GM19240 (cell line): ENCODE data around the gene ZDHHC12.

ENCODE experiments used
- DNase-seq: peaks from one replicate; pipeline ENCODE4 v3.0.0; 2011; ENCODE audit warnings: low spot score; ENCODE audit not compliant: insufficient read length

ZDHHC12 gene, protein sequence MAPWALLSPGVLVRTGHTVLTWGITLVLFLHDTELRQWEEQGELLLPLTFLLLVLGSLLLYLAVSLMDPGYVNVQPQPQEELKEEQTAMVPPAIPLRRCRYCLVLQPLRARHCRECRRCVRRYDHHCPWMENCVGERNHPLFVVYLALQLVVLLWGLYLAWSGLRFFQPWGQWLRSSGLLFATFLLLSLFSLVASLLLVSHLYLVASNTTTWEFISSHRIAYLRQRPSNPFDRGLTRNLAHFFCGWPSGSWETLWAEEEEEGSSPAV

DNA sequence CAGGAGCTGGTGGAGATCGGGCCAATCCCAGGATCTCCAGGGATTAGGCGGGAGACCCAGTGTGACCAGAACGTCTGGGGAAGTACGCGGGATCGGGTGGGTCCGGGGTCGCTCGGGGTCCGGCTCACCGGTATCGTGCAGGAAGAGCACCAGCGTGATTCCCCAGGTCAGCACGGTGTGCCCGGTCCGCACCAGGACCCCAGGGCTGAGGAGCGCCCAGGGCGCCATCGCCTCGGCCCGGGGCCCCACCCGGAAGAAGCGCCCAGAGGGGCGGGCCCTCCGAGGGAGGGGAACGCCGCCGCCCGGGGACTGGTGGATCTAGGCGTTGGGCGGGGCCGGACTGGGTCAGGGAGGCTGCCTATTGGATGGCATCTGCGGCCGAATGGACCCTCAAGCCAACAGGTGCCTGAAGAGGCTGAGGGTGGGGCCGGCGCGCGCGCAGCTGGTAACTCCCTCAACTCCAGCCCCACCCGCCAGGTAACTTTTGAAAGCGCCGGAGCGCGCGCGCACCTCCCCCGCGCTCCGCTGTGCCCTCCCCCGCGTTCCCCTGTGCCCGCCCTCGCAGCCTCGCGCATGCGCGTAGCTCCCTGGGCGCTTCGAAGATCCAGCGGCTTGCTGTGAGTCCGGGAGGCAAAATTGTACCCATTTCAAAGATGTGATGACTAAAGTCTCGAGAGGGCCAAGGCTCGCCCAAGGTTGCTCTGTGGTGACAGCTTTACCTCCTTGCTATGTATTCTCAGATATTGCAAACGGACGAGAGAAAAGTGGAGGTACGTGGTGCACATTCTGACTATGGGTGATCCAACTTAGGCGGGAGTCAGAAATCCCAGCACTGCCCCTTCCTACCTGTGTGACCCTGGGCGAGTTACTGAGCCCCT is at the start of gene ZDHHC12:
Gene ZDHHC12, minus strand, starts transcription at position 262 of the 878 bp plus-strand sequence. Its CDS starts 34 bp downstream, at position 228.
- DNase-seq: peak; percentile 100

DNA sequence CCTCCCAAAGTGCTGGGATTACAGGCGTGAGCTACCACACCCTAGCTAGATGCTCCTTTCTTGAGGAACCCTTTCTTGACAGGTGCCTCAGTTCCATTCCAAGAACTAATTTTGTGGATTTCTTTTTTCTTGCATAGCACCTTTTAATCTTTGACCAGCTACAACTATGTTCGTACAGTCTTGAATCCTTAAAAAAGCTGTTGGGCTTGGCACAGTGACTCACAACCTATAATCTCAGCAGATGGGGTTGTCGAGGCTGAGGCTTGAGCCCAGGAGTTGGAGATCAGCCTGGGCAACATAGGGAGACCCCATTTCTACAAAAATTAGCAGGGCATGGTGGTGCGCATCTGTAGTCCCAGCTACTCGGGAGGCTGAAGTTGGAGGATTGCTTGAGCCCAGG is 49.1 kb upstream of the ZDHHC12 start:
- DNase-seq: no peak

DNA sequence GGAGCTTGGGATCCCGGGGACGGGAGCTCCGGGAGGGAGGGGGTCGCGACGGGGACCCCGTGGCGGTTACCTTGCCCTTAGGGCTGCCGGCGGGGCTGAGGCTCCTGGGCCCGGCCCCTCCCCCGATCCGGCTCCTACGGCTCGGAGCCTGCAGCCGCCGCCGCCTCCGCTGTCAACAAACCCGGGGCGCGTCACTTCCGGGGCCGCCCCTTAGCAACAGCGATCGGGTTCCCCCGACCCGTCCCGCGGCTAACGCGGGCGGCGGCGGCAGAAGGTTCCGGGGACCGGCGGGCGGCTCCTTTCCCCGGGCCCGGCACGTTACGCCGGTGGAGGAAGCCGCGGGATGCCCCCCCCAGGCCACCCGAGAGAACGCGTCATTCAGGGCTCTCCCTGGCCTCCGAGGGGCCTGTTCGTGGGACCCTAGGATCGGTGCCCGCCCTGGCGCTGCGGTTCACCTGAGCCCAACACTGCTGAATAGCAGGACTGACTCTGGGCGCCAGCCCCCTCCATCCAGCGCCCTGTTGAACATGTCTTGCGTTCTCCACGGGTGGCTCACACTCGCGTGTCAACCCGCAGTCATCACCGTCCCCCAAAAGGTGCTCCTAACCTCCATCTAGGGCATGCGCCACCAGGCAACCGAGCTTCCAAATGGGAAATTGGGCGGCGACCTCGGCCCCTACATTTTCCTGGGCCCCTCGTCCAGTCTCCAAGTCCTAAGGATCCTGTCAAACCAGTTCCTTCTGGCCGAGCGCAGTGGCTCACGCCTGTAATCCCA is 48.0 kb upstream of the ZDHHC12 start, which contains the start of gene ZER1:
Gene ZER1, minus strand, starts transcription at position 183 of the 775 bp plus-strand sequence. CDS start 16,362 bp downstream, outside the sequence.
- peak; percentile 95 for DNase-seq

DNA sequence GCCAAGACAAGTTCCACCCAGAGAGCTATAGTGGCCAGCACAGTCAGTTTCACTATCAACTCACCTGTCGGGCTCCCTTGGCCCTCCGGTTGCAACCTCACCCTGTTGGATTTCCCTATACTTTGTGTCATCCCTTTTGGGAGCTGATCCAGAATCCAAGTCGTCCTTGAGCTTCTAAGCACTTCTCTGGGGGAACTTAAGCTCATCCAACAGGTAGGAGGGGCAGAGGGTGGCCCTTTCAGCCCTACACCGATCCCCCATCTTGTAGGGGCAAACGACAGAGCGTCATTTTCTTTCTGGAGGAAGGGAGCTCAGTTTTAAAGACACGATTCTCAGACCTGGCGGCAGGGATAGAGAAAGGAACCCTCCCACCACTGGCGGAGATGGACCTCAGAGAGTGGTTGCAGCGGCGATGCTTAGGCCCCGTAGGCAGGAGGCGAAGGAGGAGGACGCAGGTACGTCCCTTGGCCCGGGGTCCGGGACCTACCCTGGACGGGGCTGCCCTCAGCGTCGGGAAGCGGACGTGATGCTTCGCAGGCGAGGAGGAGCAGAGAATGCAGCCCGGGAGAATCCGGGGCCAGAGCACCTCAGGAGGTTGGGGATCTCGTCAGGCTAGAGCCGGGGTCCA is 47.3 kb upstream of the ZDHHC12 start:
- no peak for DNase-seq

DNA sequence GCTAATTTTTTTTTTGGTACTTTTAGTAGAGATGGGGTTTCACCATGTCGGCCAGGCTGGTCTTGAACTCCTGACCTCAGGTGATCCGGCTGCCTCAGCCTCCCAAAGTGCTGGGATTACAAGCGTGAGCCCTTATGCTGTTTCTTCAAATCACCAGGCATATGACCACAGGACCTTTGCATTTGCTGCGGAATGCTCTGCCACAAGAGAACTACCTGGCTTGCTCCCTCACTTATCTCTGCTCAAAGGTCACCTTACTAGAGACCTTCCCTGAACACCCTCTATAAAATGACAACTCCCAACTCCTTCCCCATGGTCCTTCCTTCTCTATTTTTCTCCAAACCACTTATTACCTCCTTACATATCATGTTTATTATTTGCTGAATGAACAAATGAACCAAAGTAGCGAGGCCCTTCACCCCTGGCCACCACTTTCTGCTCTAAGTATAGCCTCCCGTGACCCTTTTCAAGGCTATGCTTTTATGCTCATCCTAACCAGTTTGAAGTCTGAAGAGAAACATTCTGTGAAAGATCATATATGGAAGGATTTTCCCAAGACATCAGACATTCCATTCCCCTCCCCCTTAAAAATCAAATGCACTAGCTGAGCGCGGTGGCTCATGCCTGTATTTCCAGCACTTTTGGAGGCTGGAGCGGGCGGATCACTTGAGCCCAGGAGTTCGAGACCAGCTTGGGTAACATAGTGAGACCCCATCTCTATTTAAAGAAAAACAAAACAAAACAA is 46.5 kb upstream of the ZDHHC12 start:
- no peak for DNase-seq

DNA sequence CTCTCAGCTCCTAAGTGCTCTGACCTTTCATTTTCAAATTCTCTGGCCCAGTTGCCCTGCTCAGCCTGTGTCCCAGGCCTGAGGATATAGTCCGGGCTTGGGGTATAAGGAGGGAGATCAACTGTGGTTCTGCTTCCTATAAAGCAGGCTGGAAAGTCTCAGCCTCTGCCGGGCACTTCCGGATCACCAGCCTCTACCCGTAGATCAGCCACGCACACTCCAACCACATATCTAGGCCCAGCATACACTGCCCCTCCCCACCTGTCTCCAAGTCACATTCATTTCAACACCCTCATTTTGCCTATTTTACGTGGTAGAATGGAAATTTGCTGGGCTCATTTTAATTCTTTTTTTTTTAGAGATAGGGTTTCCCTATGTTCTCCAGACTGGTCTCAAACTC is 44.7 kb upstream of the ZDHHC12 start:
- no peak for DNase-seq

DNA sequence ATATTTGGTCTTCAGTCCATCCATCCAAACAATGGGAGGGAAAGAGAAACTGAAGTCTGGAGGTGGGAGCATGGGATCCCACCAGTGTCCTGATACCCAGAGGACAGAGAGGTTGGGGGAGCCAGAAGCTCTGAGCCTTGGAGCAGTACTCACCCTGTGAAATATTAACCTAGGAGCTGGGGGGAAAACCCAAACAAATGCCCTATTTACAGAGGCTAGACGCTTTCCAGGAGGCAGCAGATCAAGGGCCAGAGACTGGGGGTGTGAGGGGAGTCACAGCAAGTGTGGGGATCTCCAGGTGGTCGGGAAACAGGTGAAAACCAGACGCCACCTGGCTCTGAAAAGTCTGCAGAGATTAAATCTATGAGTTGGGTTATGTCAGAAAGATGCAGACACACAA is 41.6 kb upstream of the ZDHHC12 start:
- no peak for DNase-seq

DNA sequence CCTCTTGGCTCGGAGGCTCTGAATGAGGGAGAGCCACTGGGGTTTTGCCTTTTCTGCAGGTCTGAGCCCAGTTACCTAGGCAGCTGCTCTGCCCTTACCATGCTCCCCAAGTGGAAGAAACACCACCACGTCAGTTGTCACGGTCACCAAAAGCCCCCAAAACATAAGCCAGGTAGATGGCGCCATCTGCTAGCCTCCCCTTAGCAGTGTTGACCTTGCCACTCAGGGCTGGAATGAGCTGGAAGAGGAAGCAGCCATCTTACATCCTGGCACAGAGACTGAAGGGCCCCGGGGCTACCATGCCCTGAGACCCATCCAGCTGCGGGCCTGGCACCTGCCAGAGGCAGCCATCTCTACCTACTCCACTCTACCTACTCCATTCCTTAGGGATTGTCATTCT is 40.4 kb upstream of the ZDHHC12 start:
- DNase-seq: no peak

DNA sequence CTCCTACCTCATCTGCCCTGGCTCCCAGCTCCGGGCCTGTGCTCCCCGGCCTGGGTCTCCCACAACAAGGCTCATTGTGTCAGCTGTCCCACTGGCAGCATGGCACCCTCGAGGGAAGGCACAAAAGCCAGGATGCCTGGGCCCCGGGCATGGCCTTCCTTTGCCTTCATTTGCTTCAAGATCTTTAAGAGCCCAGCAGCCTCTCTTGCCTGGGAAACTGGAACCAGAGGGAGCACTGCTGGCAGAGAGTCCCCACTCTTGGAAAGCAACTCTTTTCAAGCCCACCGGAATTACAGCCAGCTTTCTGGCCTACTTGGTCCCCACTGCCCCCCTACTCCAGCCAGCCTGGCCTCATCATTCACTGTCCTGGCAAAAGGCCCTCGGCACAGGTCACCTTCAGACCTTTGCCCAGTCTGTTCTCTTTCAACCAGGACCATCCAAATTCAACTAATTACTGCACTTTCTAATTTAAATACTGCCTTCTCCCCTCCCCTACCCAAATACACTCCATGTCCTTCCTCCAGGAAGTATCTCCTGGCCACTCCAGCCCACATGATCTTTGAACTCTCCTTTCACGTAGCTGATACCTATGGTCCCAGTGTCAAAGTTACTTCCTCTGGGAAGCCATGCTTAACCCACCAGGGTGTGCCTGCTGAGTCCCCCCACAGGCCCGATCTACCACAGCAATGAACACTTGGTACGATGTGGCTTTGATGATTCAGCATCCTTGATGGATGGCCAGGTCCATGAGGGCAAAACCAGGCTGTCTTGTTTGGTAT is 38.9 kb upstream of the ZDHHC12 start:
- DNase-seq: no peak

DNA sequence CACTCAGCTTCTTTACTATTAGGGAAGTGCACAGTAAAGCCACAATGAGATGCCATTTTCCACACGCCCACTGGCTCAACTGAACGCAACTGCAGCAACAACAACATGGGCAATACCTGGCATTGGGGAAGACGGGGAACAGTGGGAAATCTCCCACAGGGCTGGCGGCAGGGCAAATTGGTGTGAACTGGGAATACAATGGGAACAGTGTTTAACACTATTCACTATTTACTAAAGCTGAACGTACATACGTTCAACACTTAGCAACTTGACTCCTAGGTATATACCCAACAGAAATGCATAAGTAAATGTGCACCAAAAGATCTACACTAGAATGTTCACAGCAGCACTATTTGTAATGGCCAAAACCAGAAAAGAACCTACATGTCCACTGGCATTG is 33.7 kb upstream of the ZDHHC12 start:
- no peak for DNase-seq

DNA sequence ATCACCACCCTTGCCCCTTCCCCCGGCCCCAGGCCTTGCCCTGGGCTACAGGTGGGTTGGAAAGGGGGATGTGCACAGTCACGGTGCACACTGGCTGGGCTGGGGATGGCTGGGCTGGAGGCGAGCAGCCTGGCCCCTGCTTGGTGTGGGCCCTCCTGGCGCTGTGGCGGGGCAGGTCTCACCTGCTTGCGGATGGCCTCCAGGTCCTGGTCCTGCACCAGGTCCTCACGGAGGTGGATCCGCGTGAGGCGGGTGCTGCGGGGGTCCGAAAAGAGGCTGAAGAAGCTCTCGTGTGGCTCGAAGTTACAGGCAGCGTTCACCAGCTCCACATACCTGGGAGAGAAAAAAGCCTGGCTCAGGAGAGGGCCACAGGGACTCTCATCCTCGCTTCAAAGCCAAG is 29.7 kb upstream of the ZDHHC12 start:
- DNase-seq: no peak

DNA sequence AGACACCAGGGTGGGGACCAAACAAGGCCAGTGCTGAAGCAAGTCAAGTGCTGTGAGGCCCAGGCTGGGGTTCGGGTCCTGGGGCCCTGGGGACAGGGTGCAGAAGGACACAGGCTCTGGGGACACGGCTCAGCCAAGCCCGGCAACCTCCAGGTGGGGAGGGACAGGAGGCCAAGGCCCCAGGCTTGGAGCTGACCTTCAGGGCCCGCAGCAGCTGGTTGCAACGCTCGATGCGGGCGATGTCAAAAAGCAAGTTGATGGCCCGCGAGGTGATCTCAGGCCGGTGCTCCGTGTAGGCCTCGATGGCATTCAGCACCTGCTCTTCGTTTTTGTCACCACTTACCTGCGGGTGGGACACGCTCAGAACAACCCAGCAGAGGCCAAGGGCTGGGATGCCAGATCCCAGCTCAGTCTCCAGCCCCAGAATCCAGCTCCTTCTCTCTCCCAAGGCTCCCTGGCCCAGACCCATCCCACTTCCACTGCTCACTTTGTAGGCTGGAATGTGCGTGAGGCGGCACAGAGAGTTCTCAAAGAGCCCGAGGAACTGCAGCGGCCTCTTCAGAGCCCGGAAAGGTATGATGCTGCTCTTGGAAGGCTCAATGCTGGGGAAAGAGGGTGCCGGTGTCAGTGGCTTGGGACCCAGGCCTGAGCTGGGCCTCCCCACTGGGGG is 27.1 kb upstream of the ZDHHC12 start:
- DNase-seq: no peak

DNA sequence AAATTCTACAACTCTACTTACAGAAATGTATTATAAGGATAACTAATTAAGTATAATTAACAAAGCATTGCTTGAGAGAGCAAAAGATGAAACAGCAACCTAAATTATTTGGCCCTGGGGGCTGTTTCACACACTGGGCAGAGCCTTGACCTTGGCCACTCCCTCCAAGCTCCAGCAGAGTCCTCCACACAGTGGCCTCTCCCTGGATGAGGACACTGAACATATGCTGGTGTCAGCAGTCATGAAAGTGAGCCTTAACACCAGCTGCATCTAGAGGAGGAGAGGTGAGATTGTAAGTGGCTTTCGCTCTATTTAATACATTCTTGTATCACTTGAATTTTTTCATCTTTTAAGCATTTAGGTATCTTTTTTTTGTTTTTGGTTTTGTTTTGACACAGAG is 23.3 kb upstream of the ZDHHC12 start:
- DNase-seq: no peak

DNA sequence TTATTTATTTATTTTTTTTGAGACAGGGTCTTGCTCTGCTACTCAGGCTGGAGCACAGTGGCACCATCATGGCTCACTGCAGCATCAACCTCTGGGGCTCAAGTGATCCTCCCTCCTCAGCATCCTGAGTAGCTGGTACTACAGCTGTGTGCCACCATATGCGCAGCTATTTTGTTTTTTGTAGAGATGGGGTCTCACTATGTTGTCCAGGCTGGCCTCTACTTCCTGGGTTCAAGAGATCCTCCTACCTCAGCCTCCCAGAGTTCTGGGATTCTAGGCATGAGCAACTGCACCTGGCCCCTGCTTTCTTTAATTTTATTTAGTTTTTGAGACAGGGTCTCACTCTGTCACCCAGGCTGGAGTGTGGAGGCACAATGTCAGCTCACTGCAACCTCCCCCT is 19.5 kb upstream of the ZDHHC12 start:
- DNase-seq: no peak

DNA sequence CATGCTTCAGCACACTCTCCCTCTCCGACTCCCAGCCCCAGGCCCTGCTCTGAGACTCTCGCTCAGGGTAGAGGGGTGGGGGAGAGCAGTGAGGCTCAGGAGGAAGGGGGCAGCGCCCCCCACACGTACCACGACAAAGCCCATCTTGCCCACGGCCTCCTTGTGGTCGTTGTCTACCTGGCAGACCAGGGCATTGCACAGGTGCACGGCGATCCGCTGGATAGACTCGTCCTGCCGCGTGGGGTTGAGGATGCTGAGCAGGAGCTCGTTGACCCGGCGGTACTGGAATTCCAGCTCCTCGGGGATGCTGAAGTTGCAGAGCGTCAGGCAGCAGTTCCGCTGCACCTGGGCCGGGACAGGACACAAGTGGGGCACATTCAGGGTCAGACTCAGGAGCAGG is 18.5 kb upstream of the ZDHHC12 start:
- DNase-seq: no peak

DNA sequence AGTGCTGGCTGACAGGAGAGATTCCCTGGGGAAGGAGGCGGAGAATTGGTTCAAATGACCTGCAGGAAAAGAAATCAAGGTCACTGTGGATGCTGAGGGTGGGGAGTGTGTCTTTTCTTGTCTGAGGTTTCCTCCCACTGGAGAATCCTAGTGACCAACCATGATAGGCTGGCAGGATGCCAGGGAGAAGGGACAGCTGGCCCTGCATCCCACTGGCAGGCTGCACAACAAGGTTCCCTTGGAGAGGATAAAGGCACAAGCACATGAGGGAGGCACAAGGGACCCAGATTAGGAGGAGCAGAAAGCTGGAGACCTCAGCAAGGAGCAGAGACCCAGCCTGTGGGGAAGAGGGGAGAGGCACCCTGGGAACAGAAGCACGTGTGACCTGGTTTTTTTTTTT is 11.4 kb upstream of the ZDHHC12 start:
- DNase-seq: no peak

DNA sequence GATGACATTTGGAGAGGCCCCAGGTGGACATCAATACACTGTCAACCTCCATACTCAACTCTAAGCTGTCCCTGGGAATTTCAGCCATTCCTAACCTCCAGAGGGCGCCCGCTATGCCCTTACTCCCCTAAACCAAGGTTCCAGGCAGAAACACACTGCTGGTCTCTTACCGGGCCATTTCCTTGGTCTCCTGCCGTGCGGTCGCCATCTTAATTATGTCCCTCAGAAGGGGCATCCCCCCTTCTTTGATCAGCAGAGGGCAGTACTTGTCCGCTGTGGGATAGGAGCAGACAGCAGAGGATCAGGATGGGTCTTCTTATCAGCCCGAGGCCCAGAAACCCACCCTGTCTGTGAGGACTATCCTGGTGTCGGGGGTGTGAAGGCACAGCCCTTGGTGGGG is 9.3 kb upstream of the ZDHHC12 start:
- DNase-seq: no peak

DNA sequence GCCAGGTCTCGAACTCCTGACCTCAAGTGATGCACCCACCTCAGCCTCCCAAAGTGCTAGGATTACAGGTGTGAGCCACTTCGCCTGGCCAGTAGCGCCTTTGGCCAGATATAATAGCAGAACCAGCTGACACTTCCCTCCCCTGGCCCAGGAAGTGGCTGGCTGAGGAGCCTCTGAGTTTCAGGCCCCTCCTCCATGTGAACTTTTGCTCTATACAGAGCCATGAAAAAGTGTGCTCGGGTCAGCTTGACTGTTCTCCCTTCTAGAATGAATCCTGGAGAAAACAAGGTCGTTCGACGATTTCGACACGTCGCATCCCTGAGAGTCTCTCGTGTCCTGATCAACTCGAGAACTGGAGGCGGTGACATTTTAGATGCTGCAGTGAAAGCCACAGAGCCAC is 8.6 kb upstream of the ZDHHC12 start:
- DNase-seq: no peak

DNA sequence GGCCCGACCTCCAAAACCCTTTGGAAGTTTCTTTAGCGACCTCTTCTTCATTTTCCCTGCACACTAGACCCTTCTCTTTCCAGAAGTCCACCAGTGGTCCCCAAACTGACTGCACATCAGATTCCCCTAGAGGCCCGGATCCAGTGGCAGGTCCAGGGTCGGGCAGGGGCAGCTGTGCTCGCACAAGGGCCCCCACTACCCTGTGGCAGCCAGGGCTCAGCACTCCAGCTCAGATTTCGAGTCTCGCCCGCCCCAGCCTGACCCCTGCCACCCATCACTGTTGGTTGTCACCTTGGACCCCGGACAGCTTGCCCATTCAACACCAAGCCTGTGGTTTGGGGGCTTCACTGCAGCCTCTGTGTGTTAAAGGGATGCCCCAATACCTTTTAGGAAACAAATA is 7.8 kb upstream of the ZDHHC12 start:
- DNase-seq: no peak
